Measurements from ENCODE around the gene CD68.
"Not testable (repeated sequence)": the region's sequence is repeated elsewhere in the genome, so short reads cannot be mapped to it uniquely, and the experiment has no call there.

Gene CD68

DNA sequence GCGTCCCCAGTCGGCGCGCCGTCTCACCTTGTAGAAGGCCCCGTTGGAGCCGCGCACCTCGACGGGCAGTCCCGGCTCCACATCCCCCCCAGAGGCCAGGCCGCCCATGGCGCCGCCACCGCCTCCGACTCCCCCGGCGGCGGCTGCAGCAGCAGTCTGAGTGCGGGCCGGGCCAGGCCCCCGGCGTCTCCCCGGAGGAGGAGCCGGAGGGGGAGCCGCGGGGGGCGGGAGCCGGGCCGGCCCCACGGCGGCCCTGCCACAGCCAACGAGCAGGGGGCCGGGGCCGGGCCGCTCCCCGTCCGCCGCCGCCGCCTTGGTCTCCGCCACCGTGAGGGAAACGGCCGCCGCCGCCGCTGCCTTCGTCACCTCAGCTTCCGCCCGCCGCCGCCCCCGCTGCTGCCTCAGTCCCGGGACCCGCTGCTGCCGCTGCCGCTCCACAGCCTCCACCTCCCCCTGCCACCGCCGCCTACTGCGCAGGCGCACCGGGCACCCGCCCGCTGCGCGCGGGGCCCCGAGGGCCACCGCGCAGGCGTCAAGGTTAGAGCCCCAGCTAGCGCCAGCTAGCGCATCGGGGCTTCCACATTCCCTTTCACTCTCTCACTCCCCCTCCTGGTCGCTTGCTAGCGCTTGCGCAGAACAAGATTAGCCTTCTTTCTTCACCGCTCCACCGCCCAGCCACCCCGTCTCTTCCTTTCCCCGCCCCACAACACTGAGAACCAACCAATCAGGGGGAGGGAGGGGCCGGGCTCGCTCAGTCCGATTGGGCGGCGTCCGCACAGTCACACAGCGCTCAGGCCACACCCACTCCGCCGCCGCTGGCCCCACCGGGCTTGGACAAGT, 35.2 kb downstream of the CD68 start, which contains the start of gene FXR2:
Gene FXR2, minus strand, starts transcription at position 473 of the 840 bp plus-strand sequence. Its CDS starts 365 bp downstream, at position 108.
- DNase-seq, result peak; percentile 100

DNA sequence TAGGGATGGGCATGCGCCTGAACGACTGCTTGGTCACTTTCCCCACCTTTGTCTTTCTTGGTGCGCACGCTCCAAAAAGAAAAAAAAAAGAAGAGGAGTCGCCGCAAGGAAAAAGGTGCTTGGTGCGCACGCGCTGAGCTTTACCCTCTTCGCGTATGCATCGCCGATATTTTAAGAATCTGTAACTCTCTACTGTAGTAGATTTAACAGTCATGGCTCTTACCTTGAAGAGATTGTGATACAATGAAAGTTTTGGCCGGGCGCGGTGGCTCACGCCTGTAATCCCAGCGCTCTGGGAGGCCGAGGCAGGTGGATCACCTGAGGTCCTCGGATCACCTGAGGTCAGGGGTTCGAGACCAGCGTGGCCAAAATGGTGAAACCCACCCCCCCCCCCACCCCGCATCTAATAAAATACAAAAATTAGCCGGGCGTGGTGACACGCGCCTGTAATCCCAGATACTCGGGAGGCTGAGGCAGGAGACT, 35.9 kb downstream of the CD68 start:
- no peak for DNase-seq

DNA sequence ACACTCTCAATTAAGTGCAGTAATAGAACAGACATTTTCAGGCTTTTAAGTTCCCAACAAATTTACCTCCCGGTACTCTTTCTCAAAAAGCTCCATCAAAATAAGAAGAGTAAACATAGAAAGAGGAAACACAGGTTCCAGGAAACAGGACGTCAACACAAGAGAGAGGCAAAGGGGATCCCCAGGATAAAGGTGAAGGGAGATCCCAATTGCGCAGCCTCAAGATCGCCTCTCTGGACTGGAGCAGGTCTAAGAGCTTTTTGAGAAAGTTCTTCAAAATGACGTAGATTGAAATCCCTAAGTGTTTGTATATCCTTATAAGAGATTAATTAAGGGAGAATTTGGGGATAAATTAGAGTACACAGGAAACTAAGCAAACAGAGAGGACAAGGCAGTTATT, 39.2 kb downstream of the CD68 start:
- DNase-seq, result no peak

DNA sequence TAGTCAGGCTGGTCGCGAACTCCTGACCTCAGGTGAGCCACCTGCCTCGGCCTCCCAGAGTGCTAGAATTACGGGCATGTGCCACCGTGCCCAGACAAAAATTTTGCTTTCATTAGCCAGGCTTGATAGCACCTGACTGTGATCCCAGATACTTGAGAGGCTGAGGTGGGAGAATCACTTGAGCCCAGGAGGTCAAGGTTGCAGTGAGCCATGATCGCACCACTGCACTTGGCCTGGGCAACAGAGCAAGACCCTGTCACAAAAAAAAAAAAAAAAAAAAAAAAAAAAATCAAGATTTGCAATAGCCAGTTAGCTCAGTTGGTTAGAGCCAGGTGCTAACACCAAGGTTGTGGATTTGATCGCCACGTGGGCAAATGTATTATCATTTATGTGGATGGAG, 41.4 kb downstream of the CD68 start:
- DNase-seq, result no peak

DNA sequence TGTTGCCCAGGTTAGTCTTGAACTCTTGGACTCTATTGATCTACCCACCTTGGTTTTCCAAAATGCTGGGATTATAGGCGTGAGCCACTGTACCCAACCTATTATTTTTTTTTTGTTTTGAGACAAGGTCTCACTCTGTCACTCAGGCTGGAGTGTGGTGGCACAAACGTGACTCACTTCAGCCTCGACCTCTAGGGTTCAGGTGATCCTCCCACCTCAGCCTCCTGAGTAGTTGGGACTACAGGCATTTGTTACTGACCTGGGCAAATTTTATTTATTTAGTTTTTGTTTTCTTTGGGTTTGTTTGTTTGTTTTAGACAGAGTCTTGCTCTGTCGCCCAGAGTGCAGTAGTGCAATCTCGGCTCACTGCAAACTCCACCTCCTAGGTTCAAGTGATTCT, 44.2 kb downstream of the CD68 start:
- no peak for DNase-seq

DNA sequence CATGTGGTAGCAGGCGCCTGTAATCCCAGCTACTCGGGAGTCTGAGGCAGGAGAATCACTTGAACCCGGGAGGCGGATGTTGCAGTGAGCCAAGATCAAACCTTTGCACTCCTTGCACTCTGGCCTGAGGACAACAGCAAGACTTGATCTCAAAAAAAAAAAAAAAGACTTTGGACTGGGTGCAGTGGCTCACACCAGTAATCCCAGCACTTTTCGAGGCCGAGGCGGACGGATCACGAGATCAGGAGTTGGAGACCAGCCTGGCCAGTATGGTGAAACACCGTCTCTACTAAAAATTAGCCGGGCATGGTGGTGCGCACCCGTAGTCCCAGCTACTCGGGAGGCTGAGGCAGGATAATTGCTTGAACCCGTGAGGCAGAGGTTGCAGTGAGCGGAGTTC, 46.3 kb downstream of the CD68 start:
- DNase-seq, result not testable (repeated sequence)

DNA sequence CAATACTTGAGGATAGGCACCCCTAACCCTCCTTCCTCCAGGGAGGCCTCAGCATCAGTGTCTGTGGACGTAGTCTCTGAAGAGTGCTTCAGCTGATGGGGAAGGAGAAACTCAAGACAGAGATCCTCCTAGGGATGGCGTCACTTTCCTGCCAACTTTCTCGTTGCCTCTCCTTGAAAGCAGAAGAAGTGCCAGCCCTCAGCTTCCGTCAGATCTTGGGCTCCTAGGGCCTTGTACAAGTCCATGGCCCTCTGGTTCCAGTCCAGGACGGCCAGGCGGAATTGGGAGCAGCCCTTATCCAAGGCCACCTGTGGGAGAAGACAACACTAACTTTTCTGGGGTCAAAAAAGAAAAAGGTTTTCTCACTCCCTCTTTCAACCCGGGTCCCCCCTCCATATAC, 46.9 kb downstream of the CD68 start:
- DNase-seq, result no peak

DNA sequence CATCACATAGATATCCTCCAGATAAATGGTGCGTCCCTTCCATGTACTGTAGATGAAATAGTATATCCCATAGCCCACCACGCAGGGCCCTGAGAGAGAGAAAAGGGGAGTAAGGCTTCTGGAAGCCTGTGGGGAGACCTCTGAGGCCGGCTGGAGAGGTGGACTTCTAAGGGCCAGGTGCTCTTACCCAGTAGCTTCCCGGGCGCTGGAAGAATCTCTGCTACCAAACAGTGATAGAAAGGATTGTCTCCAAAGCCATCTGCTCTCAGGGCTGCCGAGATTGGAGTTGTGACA, 47.5 kb downstream of the CD68 start:
- DNase-seq, result no peak

DNA sequence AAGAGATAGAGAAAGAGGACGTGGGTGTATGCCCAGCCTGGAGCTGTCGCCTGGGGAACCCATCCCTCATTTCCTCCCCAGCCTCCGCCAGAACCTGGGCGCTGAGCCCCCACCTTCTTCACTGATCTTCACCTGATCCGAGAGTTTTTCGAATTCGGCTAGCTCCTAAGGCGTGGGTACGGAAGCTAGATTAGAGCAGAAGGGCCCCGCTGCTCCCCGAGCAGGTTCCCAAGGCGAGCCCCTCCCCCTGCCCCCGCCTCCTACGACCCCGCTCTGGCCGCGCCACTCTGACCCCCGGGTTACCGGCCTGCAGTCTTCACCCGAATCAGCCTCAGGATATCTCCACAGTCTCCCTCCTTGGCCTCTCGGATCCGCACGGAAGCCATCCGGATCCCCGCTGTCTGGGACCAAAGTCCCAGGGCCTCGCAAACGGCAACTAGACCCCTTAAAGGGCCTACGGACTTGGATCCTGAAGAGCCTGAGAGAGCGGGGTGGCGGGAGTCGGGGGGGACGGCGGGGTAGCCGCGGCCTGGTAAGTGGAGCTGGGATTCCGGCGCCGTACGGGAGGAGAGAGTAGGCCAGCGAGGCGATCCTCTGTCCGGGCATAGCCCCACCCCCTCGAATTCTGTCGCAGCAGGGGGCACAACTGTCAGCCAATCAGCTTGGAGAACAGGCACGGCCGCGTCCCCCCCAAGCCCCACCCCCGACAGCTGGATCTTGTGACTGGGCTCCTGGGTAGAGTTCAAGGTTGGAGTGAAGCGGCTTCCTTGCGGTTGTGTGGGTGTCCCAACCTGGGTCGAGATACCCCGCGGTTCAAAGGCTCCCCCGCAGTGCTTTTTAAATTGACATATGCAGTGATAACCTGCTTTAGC, 48.0 kb downstream of the CD68 start, which contains the start of gene SAT2:
Gene SAT2, minus strand, starts transcription at position 572 of the 872 bp plus-strand sequence. Its CDS starts 186 bp downstream, at position 386.
- peak; percentile 92 for DNase-seq

DNA sequence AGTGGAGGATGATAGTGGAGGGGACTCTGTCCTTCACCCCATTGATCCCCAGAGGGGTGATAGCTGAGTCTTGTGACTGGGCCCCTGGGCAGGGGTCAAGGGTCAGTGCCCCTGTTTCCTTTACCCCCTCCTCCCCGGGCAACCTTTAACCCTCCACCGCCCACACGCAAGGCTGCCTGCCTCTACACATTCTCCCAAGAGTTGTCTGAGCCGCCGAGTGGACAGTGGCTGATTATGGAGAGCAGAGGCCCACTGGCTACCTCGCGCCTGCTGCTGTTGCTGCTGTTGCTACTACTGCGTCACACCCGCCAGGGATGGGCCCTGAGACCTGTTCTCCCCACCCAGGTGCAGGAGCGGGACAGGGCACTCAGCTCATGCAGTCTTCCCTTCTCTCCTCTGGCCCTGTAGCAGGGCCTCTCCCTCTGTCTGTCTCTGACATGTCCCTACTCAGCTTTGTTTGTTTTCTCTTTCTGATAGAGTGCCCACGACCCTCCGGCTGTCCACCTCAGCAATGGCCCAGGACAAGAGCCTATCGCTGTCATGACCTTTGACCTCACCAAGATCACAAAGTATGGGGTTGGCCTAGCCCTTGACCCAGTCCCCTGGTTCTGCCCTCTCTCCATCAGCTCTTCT, 50.6 kb downstream of the CD68 start, which contains the start of gene SHBG:
Gene SHBG, plus strand, starts transcription at position 197 of the 633 bp plus-strand sequence. Its CDS starts 38 bp downstream, at position 235.
- no peak for DNase-seq

All from CD4-positive, alpha-beta T cell treated with Interleukin-21 for 1 hour (primary cell).